ENCODE results near the gene GBX1. TPM values are rescaled to one million over a fixed set of nuclear protein-coding genes. Genes with fewer than 3 reads are reported as not detected.

GBX1 gene
- total RNA-seq, 1 donor from 2014 or later = not detected

GRCh38 chr7:151119902-151120301 lies 47.6 kb downstream of the GBX1 start:
- no peak for DNase-seq (ENCODE audit: low spot score in 2 of 2)
- intact Hi-C loops (cut with DNase I) = no loop called here
- no peak overlapping the region for H3K4me3 ChIP-seq
- TF ChIP-seq CTCF (IDR thresholded peaks at IDR 0.05) = no peak
- H3K9me3 ChIP-seq = no peaks in the 10 kb centered on the region
- H3K27me3 ChIP-seq = no peaks in the 10 kb centered on the region
- no peak overlapping the region for H3K27ac ChIP-seq
- H3K4me1 ChIP-seq = peaks cover 0 to 2% of the 10 kb centered on the region in 2 donors
- peaks cover 34 to 66% of the 10 kb centered on the region in 2 donors for H3K36me3 ChIP-seq

GRCh38 chr7:151119055-151119415 lies 48.5 kb downstream of the GBX1 start:
- no peak for TF ChIP-seq CTCF (IDR thresholded peaks at IDR 0.05)
- no peaks in the 10 kb centered on the region for H3K9me3 ChIP-seq
- H3K4me1 ChIP-seq = peaks cover 0 to 2% of the 10 kb centered on the region in 2 donors
- no peak for DNase-seq (ENCODE audit: low spot score in 2 of 2)
- intact Hi-C loops (cut with DNase I) = no loop called here
- H3K27ac ChIP-seq = no peak overlapping the region
- H3K27me3 ChIP-seq = no peaks in the 10 kb centered on the region
- H3K4me3 ChIP-seq = no peak overlapping the region
- H3K36me3 ChIP-seq = peaks cover 34 to 66% of the 10 kb centered on the region in 2 donors

GRCh38 chr7:151118108-151119054 lies 49.1 kb downstream of the GBX1 start:
- H3K4me1 ChIP-seq = peaks cover 0 to 2% of the 10 kb centered on the region in 2 donors
- no peak for TF ChIP-seq CTCF (IDR thresholded peaks at IDR 0.05)
- DNase-seq (ENCODE audit: low spot score in 2 of 2) = no peak
- intact Hi-C loops (cut with DNase I) = no loop called here
- no peaks in the 10 kb centered on the region for H3K27me3 ChIP-seq
- no peak overlapping the region for H3K4me3 ChIP-seq
- H3K9me3 ChIP-seq = no peaks in the 10 kb centered on the region
- no peak overlapping the region for H3K27ac ChIP-seq
- peaks cover 34 to 60% of the 10 kb centered on the region in 2 donors for H3K36me3 ChIP-seq

- H3K9me3 ChIP-seq = no peaks in the 10 kb centered on the region
- no peak for TF ChIP-seq CTCF (IDR thresholded peaks at IDR 0.05)
- no peak overlapping the region for H3K27ac ChIP-seq
- H3K36me3 ChIP-seq = peaks cover 34 to 52% of the 10 kb centered on the region in 2 donors
- intact Hi-C loops (cut with DNase I) = no loop called here
- peaks cover 0 to 2% of the 10 kb centered on the region in 2 donors for H3K4me1 ChIP-seq
- H3K4me3 ChIP-seq = no peak overlapping the region
- H3K27me3 ChIP-seq = no peaks in the 10 kb centered on the region
- no peak for DNase-seq (ENCODE audit: low spot score in 2 of 2)
Observed at GRCh38 chr7:151117565-151117964, 49.9 kb downstream of the GBX1 start.

GRCh38 chr7:151116603-151117440 lies 50.7 kb downstream of the GBX1 start:
- H3K4me3 ChIP-seq = no peak overlapping the region
- peaks cover 34 to 49% of the 10 kb centered on the region in 2 donors for H3K36me3 ChIP-seq
- DNase-seq (ENCODE audit: low spot score in 2 of 2) = no peak
- no peaks in the 10 kb centered on the region for H3K27me3 ChIP-seq
- peaks cover 0 to 2% of the 10 kb centered on the region in 2 donors for H3K4me1 ChIP-seq
- no peak overlapping the region for H3K27ac ChIP-seq
- intact Hi-C loops (cut with DNase I) = no loop called here
- no peak for TF ChIP-seq CTCF (IDR thresholded peaks at IDR 0.05)
- H3K9me3 ChIP-seq = no peaks in the 10 kb centered on the region
